Lung (tissue), 12 donors: Measurements from ENCODE around the gene BRCA2. TPM values are rescaled to one million over a fixed set of nuclear protein-coding genes. Genes with fewer than 3 reads are reported as not detected.

Experiments
- ATAC-seq: fragments of 200-7000 bp; cut with Tn5 transposase; one replicate; pipeline ENCODE4 v1.9.1; 2020; ENCODE audit warnings: moderate number of reproducible peaks; ENCODE audit not compliant: insufficient read depth, low FRiP score
- DNase-seq, 3 donors: peaks; one replicate each; pipeline ENCODE4 v3.0.0-alpha.2; 2013 to 2017
- H3K27ac ChIP-seq, 2 donors: one replicate each; pipeline ENCODE4 v1.5.1; 2013; ENCODE audit warnings: mild to moderate bottlenecking in 2 of 2, moderate library complexity in 2 of 2, control low read depth in 1 of 2, inconsistent platforms in 1 of 2, low read depth in 1 of 2, low read length in 1 of 2
- H3K27me3 ChIP-seq, 3 donors: one replicate each; pipeline ENCODE4 v1.5.1; 2013; ENCODE audit warnings: low read length in 2 of 3; ENCODE audit not compliant: control insufficient read depth in 3 of 3, insufficient read depth in 3 of 3
- H3K36me3 ChIP-seq, 4 donors: one replicate each; pipeline ENCODE4 v1.5.1; 2013; ENCODE audit warnings: low read length in 4 of 4, mild to moderate bottlenecking in 1 of 4, moderate library complexity in 1 of 4; ENCODE audit not compliant: control insufficient read depth in 4 of 4, insufficient read depth in 4 of 4
- H3K4me1 ChIP-seq, 5 donors: one replicate each; pipeline ENCODE4 v1.5.1; 2013; ENCODE audit warnings: low read length in 5 of 5, mild to moderate bottlenecking in 2 of 5, moderate library complexity in 1 of 5; ENCODE audit not compliant: control insufficient read depth in 5 of 5, insufficient read depth in 5 of 5
- H3K4me3 ChIP-seq: one replicate; pipeline ENCODE4 v1.5.1; 2013; ENCODE audit warnings: mild to moderate bottlenecking, control low read depth, moderate library complexity
- H3K9ac ChIP-seq, 2 donors: one replicate each; pipeline ENCODE4 v1.5.1; 2013; ENCODE audit warnings: low read length in 2 of 2, control low read depth in 1 of 2; ENCODE audit not compliant: insufficient read depth in 1 of 2
- H3K9me3 ChIP-seq, 4 donors: one replicate each; pipeline ENCODE4 v1.5.1; 2013; ENCODE audit warnings: low read length in 3 of 4, mild to moderate bottlenecking in 1 of 4, moderate library complexity in 1 of 4; ENCODE audit not compliant: control insufficient read depth in 4 of 4, insufficient read depth in 3 of 4
- CTCF ChIP-seq: IDR thresholded peaks from 2 replicates; pipeline ENCODE4 v1.5.1; 2012; ENCODE audit warnings: mild to moderate bottlenecking; ENCODE audit errors: control extremely low read depth, extremely low read depth
- WGBS, 2 donors: extraction: QIAGEN DNeasy Blood & Tissue Kit; methylation state at CpG; one replicate each; pipeline ENCODE4 v1.1.7; 2013; 5-methylcytosine and 5-hydroxymethylcytosine counted together
- polyA plus RNA-seq, 2 donors: library from polyadenylated mRNA; stranded (reverse); fragments of 200-250 nt; gene quantifications; one replicate each; pipeline ENCODE4 v1.2.1, GENCODE V29; 2013
- total RNA-seq, 2 donors: library from RNA; depleted of rRNA in 1 of 2; stranded (reverse); fragments of >200 nt in 1 of 2; gene quantifications; one replicate each; pipeline ENCODE4 v1.2.1, GENCODE V29; 2014 to 2021
- donor health status: control.
- donor health status: control.
- donor health status: Bipolar disorder and iron deficiency.
- donor health status: healthy.
- donor health status: DM: yes; HTN: yes; CAD: no.

The BRCA2 gene
- total and polyA plus RNA-seq, 4 donors, result 0.85 to 12.8 (median 2.4) TPM

GRCh38 chr13:32316028-32316339, 676 bp downstream of the BRCA2 start:
- no peak for ATAC-seq
- Histone ChIP-seq H3K4me3 (peak overlapping the region; percentile 75), H3K36me3 (no peaks in the 10 kb centered on the region), H3K27me3 (no peaks in the 10 kb centered on the region), H3K27ac (peak overlapping the region; percentile 12 to 98), H3K9me3 (no peaks in the 10 kb centered on the region), H3K9ac (peak overlapping the region; percentile 98 to 99), H3K4me1 (peaks cover 0 to 2% (median 0%) of the 10 kb centered on the region in 5 donors)
- TF ChIP-seq CTCF, result no peak
- DNase-seq, result no peak
- WGBS, 2 donors, result 1% methylated on average over 13 of the region's 13 CpGs

- no peak for ATAC-seq
- no peaks in the 10 kb centered on the region for H3K36me3 ChIP-seq
- H3K4me1 ChIP-seq, result peaks cover 0 to 2% (median 0%) of the 10 kb centered on the region in 5 donors
- no peak for DNase-seq
- H3K27ac ChIP-seq, result no peak overlapping the region
- no peak overlapping the region for H3K4me3 ChIP-seq
- H3K27me3 ChIP-seq, result no peaks in the 10 kb centered on the region
- WGBS, 2 donors, result 43 to 58% methylated on average over 6 of the region's 6 CpGs
- H3K9me3 ChIP-seq, result no peaks in the 10 kb centered on the region
- TF ChIP-seq CTCF, result no peak
- H3K9ac ChIP-seq, result peak overlapping the region in 1 of 2 donors; percentile 99
Measured at GRCh38 chr13:32316501-32316900, 1.2 kb downstream of the BRCA2 start.

GRCh38 chr13:32317716-32318465, 2.6 kb downstream of the BRCA2 start:
- no peak for ATAC-seq

More at GRCh38 chr13:32317716-32318465, 2.6 kb downstream of the BRCA2 start:
- H3K4me3 ChIP-seq, result no peak overlapping the region
- H3K9ac ChIP-seq, result no peak overlapping the region
- H3K36me3 ChIP-seq, result no peaks in the 10 kb centered on the region
- no peak overlapping the region for H3K27ac ChIP-seq
- no peaks in the 10 kb centered on the region for H3K27me3 ChIP-seq
- no peak for TF ChIP-seq CTCF
- DNase-seq, result no peak
- 57 to 68% methylated on average over 2 of the region's 2 CpGs for WGBS, 2 donors
- H3K9me3 ChIP-seq, result no peaks in the 10 kb centered on the region
- H3K4me1 ChIP-seq, result peaks cover 0 to 2% (median 0%) of the 10 kb centered on the region in 5 donors
